HEK293T (cell line): ENCODE results near the gene LYSMD4.

Experiments
- FOXK2 ChIP-seq: fragments of 450-650 bp; IDR thresholded peaks from 2 replicates; pipeline ENCODE4 v1.6.1; 2016; ENCODE audit warnings: mild to moderate bottlenecking
- L3MBTL2 ChIP-seq: fragments of 450-650 bp; conservative IDR thresholded peaks from 2 replicates; pipeline ENCODE4 v1.6.1; 2016; ENCODE audit warnings: mild to moderate bottlenecking
- SP1 ChIP-seq: fragments of 450-650 bp; IDR thresholded peaks from 2 replicates; pipeline ENCODE4 v1.6.1; 2017

GRCh38 chr15:99716540-99717095, 16.6 kb downstream of the LYSMD4 start:
- TF ChIP-seq FOXK2 = no peak
- no peak for TF ChIP-seq L3MBTL2
- TF ChIP-seq SP1 = no peak
